Aortic smooth muscle cell (primary cell): ENCODE results near the gene ADAMTS18. TPM values are rescaled to one million over a fixed set of nuclear protein-coding genes. Genes with fewer than 3 reads are reported as not detected.

Experiments used
- total RNA-seq: library from RNA; depleted of rRNA; stranded (reverse); fragments of >200 nt; gene quantifications from 2 replicates; pipeline ENCODE4 v1.2.3, GENCODE V29; 2014

Gene ADAMTS18, protein sequence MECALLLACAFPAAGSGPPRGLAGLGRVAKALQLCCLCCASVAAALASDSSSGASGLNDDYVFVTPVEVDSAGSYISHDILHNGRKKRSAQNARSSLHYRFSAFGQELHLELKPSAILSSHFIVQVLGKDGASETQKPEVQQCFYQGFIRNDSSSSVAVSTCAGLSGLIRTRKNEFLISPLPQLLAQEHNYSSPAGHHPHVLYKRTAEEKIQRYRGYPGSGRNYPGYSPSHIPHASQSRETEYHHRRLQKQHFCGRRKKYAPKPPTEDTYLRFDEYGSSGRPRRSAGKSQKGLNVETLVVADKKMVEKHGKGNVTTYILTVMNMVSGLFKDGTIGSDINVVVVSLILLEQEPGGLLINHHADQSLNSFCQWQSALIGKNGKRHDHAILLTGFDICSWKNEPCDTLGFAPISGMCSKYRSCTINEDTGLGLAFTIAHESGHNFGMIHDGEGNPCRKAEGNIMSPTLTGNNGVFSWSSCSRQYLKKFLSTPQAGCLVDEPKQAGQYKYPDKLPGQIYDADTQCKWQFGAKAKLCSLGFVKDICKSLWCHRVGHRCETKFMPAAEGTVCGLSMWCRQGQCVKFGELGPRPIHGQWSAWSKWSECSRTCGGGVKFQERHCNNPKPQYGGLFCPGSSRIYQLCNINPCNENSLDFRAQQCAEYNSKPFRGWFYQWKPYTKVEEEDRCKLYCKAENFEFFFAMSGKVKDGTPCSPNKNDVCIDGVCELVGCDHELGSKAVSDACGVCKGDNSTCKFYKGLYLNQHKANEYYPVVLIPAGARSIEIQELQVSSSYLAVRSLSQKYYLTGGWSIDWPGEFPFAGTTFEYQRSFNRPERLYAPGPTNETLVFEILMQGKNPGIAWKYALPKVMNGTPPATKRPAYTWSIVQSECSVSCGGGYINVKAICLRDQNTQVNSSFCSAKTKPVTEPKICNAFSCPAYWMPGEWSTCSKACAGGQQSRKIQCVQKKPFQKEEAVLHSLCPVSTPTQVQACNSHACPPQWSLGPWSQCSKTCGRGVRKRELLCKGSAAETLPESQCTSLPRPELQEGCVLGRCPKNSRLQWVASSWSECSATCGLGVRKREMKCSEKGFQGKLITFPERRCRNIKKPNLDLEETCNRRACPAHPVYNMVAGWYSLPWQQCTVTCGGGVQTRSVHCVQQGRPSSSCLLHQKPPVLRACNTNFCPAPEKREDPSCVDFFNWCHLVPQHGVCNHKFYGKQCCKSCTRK (N-terminal part only)
- total RNA-seq = 0.19 and 1.5 TPM in 2 replicates

GRCh38 chr16:77434530-77435271, at the start of gene ADAMTS18:
Gene ADAMTS18, minus strand, starts transcription at chr16:77435034. Its CDS starts 339 bp downstream, at chr16:77434695.

Other genes starting within 250 kb of the ADAMTS18 start
- 8.0 and 8.3 TPM in 2 replicates for gene MON1B, start 243.8 kb downstream of the ADAMTS18 start, total RNA-seq
- 0.31 and 1.2 TPM in 2 replicates for gene SYCE1L, start 235.6 kb downstream of the ADAMTS18 start, total RNA-seq